ENCODE results near the gene APP.

Gene APP

DNA sequence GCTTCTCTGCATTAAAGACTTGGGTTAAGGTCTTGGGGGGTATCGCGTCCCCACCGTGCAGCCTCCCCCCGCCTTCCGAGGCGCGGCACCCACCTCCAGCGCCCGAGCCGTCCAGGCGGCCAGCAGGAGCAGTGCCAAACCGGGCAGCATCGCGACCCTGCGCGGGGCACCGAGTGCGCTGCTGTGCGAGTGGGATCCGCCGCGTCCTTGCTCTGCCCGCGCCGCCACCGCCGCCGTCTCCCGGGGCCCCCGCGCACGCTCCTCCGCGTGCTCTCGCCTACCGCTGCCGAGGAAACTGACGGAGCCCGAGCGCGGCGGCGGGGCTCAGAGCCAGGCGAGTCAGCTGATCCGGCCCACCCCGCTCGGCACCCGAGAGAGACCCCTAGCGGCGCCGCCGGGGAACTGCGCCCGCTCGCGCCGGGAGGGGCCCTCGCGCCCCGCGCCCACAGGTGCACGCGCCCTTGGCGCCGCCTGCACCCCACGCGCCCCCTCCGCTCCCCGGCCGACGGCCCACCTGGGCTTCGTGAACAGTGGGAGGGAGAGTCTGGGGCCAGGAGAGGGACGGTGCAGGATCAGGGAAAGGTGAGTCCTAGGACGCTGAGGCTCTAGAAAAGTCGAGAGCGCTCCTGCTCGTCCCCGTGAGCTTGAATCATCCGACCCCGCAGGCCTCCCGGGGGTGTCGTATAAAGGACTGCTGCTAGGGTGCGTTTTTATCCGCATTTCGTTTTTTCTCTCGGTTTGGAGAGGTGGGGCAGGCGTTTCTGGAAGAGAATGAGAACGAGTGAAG lies at the start of gene APP:
TSS of gene APP (minus strand) at position 300 of the 787 bp plus-strand sequence. CDS start at position 150, 150 bp downstream.
- no peaks in the 10 kb centered on the region for H3K9me3 ChIP-seq (ENCODE audit: insufficient read depth, low read length, severe bottlenecking)
- DNase-seq (no peak), ATAC-seq (ENCODE audit: insufficient read depth, low read depth) (no peak)
- H3K4me2 ChIP-seq (ENCODE audit: insufficient read depth, low read length): no peak within 1 kb of the TSS
- TF ChIP-seq, protein P1, sequence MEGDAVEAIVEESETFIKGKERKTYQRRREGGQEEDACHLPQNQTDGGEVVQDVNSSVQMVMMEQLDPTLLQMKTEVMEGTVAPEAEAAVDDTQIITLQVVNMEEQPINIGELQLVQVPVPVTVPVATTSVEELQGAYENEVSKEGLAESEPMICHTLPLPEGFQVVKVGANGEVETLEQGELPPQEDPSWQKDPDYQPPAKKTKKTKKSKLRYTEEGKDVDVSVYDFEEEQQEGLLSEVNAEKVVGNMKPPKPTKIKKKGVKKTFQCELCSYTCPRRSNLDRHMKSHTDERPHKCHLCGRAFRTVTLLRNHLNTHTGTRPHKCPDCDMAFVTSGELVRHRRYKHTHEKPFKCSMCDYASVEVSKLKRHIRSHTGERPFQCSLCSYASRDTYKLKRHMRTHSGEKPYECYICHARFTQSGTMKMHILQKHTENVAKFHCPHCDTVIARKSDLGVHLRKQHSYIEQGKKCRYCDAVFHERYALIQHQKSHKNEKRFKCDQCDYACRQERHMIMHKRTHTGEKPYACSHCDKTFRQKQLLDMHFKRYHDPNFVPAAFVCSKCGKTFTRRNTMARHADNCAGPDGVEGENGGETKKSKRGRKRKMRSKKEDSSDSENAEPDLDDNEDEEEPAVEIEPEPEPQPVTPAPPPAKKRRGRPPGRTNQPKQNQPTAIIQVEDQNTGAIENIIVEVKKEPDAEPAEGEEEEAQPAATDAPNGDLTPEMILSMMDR (IDR thresholded peaks at IDR 0.05; ENCODE audit: borderline replicate concordance, extremely low read depth, low read length, poor library complexity, severe bottlenecking): no peak
- no peak for TF ChIP-seq EZH2 (IDR thresholded peaks at IDR 0.05; ENCODE audit: borderline replicate concordance, low read depth, low read length, severe bottlenecking)
- no peaks in the 10 kb centered on the region for H3K27me3 ChIP-seq (ENCODE audit: insufficient read depth, low read length, poor library complexity)
- no peaks in the 10 kb centered on the region for H3K79me2 ChIP-seq (ENCODE audit: insufficient read depth, low read length)
- no peaks in the 10 kb centered on the region for H3K36me3 ChIP-seq (ENCODE audit: insufficient read depth, low read length)
- H3K9ac ChIP-seq (ENCODE audit: low read depth, low read length): no peak within 1 kb of the TSS
- H3K27ac ChIP-seq (ENCODE audit: low read length): no peak within 1 kb of the TSS
- no peaks in the 10 kb centered on the region for H3K4me1 ChIP-seq (ENCODE audit: insufficient read depth, low read length)
- no peak within 1 kb of the TSS for H2AFZ ChIP-seq (ENCODE audit: low read depth, low read length)
- H4K20me1 ChIP-seq (ENCODE audit: insufficient read depth, low read length): no peaks in the 10 kb centered on the region
- H3K4me3 ChIP-seq (ENCODE audit: low read depth in 1 of 2, low read length in 2 of 2): no peak within 1 kb of the TSS

DNA sequence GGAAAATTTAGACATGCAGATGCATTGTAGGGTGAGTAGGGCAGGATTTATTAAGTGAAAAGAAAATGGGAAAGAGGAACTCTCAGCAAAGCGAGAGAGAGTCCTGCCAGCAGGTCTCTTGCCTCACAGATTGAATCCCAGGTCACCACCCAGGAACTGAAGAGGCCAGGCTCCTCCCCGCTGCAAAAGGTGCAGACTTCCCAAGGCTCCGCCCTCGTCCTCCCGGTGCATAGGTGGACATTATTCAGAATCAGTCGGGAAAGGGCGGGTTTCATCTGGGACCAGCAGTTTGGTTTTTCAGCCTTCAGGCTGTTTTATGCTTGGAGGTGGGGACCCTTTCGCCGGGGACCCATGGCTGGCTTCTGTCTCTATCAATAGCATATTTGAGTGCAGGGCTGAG lies 41.6 kb upstream of the APP start:
- no peak for DNase-seq
- no peaks in the 10 kb centered on the region for H3K79me2 ChIP-seq (ENCODE audit: insufficient read depth, low read length)
- no peak for ATAC-seq (ENCODE audit: insufficient read depth, low read depth)
- no peak for TF ChIP-seq EZH2 (IDR thresholded peaks at IDR 0.05; ENCODE audit: borderline replicate concordance, low read depth, low read length, severe bottlenecking)
- TF ChIP-seq, protein P1 (IDR thresholded peaks at IDR 0.05; ENCODE audit: borderline replicate concordance, extremely low read depth, low read length, poor library complexity, severe bottlenecking): no peak
- peaks cover 12% of the 10 kb centered on the region for H3K4me1 ChIP-seq (ENCODE audit: insufficient read depth, low read length)
- H3K9ac ChIP-seq (ENCODE audit: low read depth, low read length): no peak overlapping the region
- no peaks in the 10 kb centered on the region for H4K20me1 ChIP-seq (ENCODE audit: insufficient read depth, low read length)
- H3K36me3 ChIP-seq (ENCODE audit: insufficient read depth, low read length): no peaks in the 10 kb centered on the region
- no peaks in the 10 kb centered on the region for H3K27me3 ChIP-seq (ENCODE audit: insufficient read depth, low read length, poor library complexity)
- H2AFZ ChIP-seq (ENCODE audit: low read depth, low read length): no peak overlapping the region
- H3K4me2 ChIP-seq (ENCODE audit: insufficient read depth, low read length): no peak overlapping the region
- no peak overlapping the region for H3K4me3 ChIP-seq (ENCODE audit: low read depth in 1 of 2, low read length in 2 of 2)
- H3K27ac ChIP-seq (ENCODE audit: low read length): no peak overlapping the region
- H3K9me3 ChIP-seq (ENCODE audit: insufficient read depth, low read length, severe bottlenecking): no peaks in the 10 kb centered on the region

DNA sequence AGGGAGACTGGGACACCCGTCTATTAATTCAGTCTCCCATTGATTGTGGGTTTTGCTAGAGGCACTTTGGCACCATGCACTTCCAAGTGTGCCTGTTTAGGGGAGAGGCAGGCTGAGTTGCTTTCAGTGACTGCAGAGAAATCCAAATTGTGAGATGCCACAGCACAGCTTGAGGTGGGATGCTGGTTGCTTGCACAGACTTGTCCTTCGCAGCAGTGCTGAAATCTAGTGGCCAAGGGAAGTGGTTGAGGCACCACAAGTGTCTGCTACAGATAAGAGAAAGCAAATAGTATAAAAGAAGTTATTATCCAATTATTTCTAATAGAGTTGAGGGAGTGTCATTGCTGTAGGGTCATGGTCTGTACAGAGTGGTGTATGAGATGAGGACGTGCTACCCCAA lies 40.0 kb upstream of the APP start:
- Histone ChIP-seq H4K20me1 (ENCODE audit: insufficient read depth, low read length) (no peaks in the 10 kb centered on the region), H3K4me3 (ENCODE audit: low read depth in 1 of 2, low read length in 2 of 2) (no peak overlapping the region), H3K9me3 (ENCODE audit: insufficient read depth, low read length, severe bottlenecking) (no peaks in the 10 kb centered on the region), H2AFZ (ENCODE audit: low read depth, low read length) (no peak overlapping the region), H3K36me3 (ENCODE audit: insufficient read depth, low read length) (no peaks in the 10 kb centered on the region), H3K4me1 (ENCODE audit: insufficient read depth, low read length) (peaks cover 12% of the 10 kb centered on the region), H3K79me2 (ENCODE audit: insufficient read depth, low read length) (no peaks in the 10 kb centered on the region), H3K4me2 (ENCODE audit: insufficient read depth, low read length) (no peak overlapping the region), H3K27me3 (ENCODE audit: insufficient read depth, low read length, poor library complexity) (no peaks in the 10 kb centered on the region), H3K27ac (ENCODE audit: low read length) (no peak overlapping the region), H3K9ac (ENCODE audit: low read depth, low read length) (no peak overlapping the region)
- TF ChIP-seq EZH2 (IDR thresholded peaks at IDR 0.05; ENCODE audit: borderline replicate concordance, low read depth, low read length, severe bottlenecking): no peak
- TF ChIP-seq, protein P1 (IDR thresholded peaks at IDR 0.05; ENCODE audit: borderline replicate concordance, extremely low read depth, low read length, poor library complexity, severe bottlenecking): no peak
- ATAC-seq (ENCODE audit: insufficient read depth, low read depth): peak; percentile 50; the same call in 2 of the 3 replicates
- peak; percentile 10 for DNase-seq
